KG1 (cell line): Measurements from ENCODE around the gene FAM184A.

Experiments
- DNase-seq: peaks from one replicate; lab custom pipeline; 2025; lab: John Stamatoyannopoulos, UW

Gene FAM184A

GRCh38 chr6:119060255-119060907 is 18.1 kb downstream of the FAM184A start:
- no peak for DNase-seq

DNA sequence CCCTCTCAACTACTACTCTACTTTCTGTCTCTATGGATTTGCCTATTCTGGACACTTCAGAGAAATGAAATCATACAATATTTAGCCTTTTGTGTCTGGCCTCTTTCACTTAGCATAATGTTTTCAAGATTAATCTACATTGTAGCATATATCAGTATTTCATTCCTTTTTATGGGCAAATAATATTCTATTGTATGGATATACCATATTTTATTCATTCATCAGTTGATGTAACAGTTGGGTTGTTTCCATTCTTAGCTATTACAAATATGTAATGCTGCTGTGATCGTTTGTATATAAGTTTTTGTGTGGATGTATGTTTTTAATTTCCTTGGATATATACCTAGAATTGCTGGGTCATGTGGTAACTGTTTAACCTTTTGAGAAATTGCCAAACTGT is 23.4 kb downstream of the FAM184A start:
- no peak for DNase-seq

DNA sequence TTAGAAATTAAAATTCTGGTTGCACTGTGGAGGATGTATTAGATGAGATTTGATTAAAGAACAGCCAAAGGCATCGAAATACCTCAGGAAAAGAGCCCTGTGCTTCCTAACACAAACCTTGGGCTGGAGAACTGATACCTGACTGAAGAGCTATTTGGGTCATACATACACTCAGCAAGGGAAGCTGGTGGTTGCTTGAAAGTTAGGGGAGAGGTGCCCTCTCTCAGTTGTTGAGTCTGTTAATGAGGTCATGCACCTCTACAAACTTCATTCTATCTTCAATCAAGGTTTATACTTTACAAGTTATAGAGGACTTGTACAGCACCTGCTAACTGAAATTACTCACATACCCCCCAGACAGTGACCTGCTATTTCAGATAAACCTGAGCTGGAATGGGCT is 25.5 kb downstream of the FAM184A start:
- DNase-seq = no peak

DNA sequence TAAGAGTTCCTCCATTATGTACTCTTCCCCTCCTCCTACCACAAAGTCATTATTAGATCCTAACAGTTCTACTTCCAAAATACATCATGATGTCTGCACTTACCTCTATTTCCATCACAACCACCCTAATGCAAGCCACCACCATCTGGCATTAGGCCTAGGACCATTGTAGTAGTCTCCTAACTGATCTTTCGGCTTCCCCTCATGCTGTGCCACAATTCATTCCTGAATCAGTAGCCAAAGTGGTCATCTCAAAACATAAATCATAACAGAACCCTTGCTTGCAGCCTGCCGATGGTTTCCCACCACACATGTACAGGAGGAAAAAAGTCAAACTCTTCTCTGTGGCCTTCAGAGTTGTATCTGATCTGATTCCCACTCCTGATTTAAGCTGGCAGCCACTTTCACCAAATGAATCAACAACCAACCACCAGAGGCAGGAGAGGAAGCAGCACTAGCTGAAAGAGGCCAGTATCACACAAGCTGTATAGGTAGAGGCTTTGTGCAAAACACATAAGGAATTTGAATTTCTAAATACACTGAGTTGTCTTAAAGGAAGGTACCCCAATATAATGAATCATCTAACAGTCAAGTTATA is 26.1 kb downstream of the FAM184A start:
- DNase-seq = no peak

DNA sequence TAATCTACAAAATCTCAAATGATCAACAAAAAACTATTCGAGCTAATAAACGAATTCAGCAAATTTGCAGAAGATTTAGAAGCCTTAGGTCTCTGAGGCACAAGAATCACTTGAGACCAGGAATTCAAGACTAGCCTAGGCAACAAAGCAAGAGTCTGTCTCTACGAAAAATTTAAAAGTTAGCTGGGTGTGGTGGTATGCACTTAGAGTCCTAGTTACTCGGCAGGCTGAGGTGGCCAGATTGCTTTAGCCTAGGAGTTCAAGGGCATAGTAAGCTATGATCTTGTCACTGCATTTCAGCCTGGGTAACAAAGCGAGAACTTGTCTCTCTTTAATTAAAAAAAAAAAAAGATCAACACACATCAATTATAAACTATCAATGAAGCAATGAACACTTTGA is 34.2 kb downstream of the FAM184A start:
- no peak for DNase-seq

DNA sequence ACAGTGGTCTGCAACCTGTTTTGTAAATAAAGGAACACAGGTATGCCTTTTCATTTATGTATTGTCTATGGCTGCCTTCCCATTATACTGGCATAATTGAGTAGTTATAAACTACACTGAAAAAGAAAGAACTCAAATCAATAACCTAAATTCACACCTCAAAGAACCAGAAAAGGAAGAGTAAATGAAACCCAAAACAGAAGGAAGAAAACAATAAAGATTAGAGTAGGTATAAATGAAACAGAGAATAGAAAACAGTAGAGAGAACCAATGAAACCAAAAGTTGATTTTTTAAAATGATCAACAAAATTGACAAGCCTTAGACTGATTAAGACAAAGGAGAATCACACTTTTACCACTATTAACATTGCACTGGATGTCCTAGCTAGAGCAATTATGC is 34.7 kb downstream of the FAM184A start:
- DNase-seq = no peak

- DNase-seq = no peak
Observed at GRCh38 chr6:119043265-119043664, 35.2 kb downstream of the FAM184A start.

DNA sequence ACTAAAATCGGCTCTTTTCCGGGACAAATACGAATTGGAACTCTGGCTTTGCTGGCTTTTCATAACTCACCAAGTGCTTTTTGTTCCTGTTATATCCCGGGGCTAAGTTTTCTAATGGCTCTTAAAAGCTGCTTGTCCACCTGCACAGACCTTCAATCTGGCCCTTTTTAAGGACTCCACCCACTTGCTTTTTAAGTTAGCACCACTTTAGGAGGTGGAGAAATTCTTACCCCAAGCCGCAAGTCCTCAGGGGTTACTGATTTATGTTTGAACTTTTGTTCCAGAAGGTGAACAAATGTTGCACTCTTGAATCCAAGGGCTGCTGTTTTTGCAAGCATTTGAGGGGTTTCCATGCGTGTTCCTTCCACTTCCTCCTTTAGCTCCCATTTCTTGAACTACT is 37.8 kb downstream of the FAM184A start:
- no peak for DNase-seq

DNA sequence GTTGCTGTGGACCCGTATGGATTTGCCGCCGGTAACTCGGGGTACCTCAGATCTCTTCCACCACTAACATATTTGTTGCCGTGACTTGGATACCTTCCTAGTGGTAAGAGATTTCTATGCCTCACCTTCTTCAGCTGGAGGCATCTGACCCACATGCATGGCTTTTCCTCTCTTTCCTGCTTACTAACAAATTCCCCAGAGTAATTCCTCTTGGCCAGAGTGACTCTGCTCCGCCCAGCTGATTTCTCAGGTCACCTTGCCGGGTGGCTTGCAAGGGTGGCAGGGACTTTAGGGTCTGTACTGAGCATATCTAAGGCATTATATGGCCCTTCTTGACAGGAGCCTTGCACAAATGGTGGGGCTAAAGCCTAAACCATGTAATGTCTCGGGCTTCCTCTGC is 38.2 kb downstream of the FAM184A start:
- no peak for DNase-seq

DNA sequence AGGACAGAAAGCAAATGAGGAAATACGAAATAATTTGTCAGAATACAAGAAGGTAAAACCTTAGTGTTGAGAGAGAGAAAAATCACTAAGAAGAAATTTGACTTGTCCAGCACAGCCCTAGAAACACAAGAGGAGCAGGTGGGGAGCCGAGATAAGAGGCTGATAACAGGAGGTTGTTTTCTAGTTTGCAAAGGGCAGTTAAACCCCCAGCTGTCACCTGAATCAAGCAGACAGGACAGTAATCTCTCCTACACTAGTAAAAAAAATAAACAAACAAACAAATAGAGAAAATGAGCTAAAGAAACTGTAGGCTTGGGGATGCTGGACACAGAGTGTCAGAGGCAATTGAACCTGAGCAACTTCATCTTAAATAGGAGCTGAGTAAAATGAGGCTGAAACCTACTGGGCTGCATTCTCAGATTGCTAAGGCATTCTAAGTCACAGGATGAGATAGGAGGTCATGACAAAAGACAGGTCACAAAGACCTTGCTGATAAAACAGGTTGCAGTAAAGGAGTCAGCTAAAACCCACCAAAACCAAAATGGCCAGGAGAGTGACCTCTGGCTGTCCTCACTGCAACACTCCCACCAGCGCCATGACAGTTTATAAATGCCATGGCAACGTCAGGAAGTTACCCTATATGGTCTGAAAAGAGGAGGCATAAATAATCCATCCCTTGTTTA is 40.4 kb downstream of the FAM184A start:
- no peak for DNase-seq

GRCh38 chr6:119037264-119037663 is 41.2 kb downstream of the FAM184A start:
- no peak for DNase-seq

DNA sequence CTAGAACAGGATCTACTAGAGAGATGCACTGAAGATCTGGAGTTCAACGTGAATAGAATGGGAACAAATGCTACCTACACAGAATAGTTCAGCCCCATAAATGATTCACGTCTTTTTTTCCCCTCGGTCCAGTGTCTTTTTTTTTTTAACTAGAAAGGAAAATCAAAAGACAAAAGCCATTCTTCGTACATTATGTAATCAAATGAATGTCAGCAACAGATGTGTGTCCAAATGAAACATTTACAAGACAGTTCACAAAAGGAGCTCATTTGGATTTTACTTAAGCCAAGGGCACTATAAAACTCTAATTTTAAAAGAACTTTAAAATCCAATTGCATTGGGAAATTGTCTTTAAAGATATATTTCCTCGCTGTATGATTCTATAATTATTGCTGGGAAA is 42.4 kb downstream of the FAM184A start:
- DNase-seq = no peak

GRCh38 chr6:119035459-119035858 is 43.0 kb downstream of the FAM184A start:
- DNase-seq = no peak

DNA sequence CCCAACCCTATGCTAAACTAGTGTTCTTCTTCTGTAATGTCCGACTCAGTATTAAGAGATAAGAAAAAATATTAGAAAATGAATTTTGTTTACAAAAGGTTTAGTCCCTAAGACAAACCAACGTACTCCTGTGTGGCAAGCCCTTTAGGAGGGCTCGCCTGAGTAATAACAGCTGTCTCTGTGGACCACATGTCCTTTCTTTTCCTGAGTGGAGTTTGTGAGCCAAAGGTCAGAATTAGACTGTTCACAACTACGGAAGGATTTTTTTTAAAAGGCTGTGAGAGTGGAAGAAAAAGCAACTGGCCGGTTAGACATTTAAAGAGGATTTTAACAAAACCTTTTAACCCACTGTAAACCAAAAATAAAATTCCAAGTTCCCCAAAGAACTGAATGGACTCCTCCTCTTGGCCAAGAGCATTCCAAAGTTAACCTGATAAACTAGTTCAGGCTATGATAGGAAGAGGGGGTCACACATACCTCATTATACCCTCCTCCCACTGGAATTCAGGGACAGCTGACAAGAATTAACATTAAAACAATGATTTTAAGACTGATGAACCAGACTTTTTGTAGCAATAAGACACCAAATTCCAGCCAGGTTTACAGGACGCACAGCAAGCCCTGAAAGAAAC is 43.5 kb downstream of the FAM184A start:
- no peak for DNase-seq

DNA sequence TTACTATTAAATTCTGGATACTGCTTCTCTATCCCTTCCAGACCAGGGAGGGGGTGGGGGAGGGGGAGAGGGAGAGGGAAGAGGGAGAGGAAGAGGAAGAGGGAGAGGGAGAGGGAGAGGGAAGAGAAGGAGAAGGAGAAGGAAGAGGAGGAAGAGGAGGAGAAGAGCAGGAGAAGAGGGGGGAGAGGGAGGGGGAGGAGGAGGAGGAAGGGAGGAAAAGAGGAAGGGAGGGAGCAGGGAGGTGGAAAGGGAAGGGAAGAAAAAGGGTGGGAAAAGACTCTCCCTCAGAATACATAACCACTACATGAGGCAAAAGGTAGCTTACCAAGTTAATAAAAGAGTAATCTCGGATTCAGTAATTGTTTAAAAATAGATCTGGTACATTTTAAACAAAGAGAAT is 46.0 kb downstream of the FAM184A start:
- no peak for DNase-seq

DNA sequence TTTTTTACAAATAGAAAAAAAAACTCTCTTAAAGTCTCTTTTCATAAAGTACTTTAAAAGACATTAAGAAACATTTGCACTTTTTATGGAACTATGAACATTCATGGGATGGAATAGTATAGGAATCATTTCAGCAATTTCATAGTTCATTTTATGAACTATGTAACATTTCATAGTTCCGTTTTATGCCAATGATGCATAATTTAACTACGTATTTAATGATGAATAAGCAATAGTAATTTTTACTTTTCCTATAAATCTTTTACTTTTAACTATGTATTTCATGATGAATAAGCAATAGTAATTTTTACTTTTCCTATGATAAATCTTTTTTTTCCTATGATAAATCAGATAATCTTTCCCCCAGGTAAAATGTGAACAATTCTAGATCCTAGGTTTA is 47.7 kb downstream of the FAM184A start:
- no peak for DNase-seq

DNA sequence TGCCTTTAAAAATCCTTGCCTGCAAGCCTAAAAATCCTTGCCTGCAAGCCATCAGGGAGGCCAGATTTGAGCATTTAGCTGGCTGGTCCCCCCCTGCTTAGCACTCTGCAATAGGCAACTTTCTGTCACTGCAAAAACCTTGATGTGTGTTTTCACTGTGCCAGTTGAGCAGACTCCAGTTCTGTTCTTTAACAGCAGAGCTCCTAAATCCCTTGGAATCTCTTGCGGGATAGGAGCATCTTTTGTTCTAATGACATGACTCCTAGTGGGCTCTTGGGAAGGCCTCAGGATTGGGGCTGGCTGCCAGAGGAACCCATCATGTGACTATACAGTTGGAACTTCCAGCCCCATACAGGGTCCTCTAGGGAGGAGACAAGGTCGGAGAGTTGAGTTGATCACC is 50.4 kb downstream of the FAM184A start:
- no peak for DNase-seq

DNA sequence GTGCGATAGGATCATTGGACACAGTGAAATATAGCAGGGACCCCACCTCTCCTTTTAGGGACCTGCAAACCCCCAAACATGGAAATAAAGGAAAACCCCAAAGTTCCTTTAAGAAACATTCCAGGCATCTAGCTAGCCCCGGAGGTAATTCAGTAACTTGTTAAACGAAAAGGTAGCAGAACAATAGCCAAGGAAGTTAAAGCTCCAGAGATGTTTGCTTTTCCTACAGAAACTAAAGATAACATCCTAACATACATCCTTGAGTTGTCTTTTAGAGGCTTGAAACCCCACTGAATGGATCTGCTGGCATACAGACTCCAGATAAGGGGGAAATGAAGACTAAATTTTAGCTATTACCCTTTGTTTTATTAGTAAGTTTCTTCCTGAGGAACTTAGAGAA is 51.0 kb downstream of the FAM184A start:
- DNase-seq = no peak

- DNase-seq = no peak
Observed at GRCh38 chr6:119026822-119027221, 51.6 kb downstream of the FAM184A start.

DNA sequence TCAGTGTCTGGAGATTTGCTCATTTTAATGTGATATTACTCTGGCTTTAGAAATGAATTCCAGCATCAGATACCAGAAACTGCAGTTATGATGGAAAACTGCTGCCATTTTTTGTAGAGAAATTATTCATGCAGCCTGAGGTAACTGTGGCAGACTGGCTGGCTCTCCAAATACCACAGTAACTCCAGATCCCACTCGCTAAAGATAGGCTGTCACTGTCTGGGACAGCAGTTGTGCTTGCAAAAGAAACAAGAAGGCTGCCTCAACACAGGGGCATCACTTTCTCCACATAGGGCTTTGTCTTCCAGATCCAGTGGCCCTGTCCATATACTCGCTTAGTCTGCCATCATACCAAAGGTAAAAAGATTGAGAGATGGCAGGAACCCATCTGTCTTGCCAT is 52.7 kb downstream of the FAM184A start:
- no peak for DNase-seq

- DNase-seq = no peak
Observed at GRCh38 chr6:119024111-119024510, 54.4 kb downstream of the FAM184A start.

GRCh38 chr6:119022796-119023195 is 55.7 kb downstream of the FAM184A start:
- no peak for DNase-seq
